Measurements from ENCODE around the gene TAS1R3. TPM values are rescaled to one million over a fixed set of nuclear protein-coding genes. Genes with fewer than 3 reads are reported as not detected.

The TAS1R3 gene
- total and polyA plus RNA-seq, 10 of the 15 experiments (the other 5 are each of a cell fraction or from before 2014, with no cell fraction given), result 0.04 to 0.51 (median 0.08) TPM; not detected in 3

- Histone ChIP-seq H3K79me2 (ENCODE audit: control insufficient read depth, insufficient read depth, low read length) (peaks cover 2% of the 10 kb centered on the region), H3K36me3 (ENCODE audit: control insufficient read depth in 2 of 2, insufficient read depth in 2 of 2, low read length in 1 of 2) (peaks cover 0 to 3% of the 10 kb centered on the region in 2 experiments), H3K9ac (ENCODE audit: control insufficient read depth, insufficient read depth, low read length) (no peak overlapping the region), H3K27ac (ENCODE audit: control insufficient read depth, insufficient read depth) (no peak overlapping the region), H4K20me1 (ENCODE audit: control insufficient read depth, insufficient read depth) (no peaks in the 10 kb centered on the region), H2AFZ (ENCODE audit: control insufficient read depth, low read depth, low read length) (no peak overlapping the region), H3K4me3 (no peak overlapping the region), H3K4me2 (ENCODE audit: control insufficient read depth, insufficient read depth) (0 out of 2 replicates have a peak overlapping the region, but pooled peaks have one; percentile 7), H3K4me1 (ENCODE audit: control insufficient read depth, insufficient read depth, low read length) (peaks cover 6% of the 10 kb centered on the region; the same call in 1 of the 2 replicates), H3K9me3 (replicated peaks; ENCODE audit: control insufficient read depth, insufficient read depth, low read length) (no peaks in the 10 kb centered on the region), H3K27me3 (replicated peaks in 1 of 2; ENCODE audit: control insufficient read depth in 2 of 2, insufficient read depth in 2 of 2, low read length in 1 of 2) (no peaks in the 10 kb centered on the region)
- ATAC-seq, result peak; percentile 80
- DNase-seq (ENCODE audit: low read depth, low spot score), result no peak
- intact Hi-C loops (cut with micrococcal nuclease; ENCODE audit: unreplicated experiment) (no loop called here), in situ Hi-C loops (cut with MboI) (no loop called here)
- no peak for FAIRE-seq
- ChIA-PET CTCF (interaction anchor here (1.4 kb wide), 1 partner anchor 96 kb away, joined by 3 read pairs; no protein-coding TSS in a partner anchor), POLR2A (interaction anchor here (0.5 kb wide), 1 partner anchor 535 kb away, joined by 4 read pairs; no protein-coding TSS in a partner anchor), RAD21 (ENCODE audit: unreplicated experiment) (no interaction called here), SMC1A (ENCODE audit: uncharacterized antibody, unreplicated experiment) (no interaction called here)
- 60% methylated on average over 13 of the region's 15 CpGs for WGBS (ENCODE audit: insufficient coverage, insufficient replicate concordance, low lambda C conversion rate, missing lambda C conversion rate)
- no TSS peak for BruUV-seq (replicated peaks)
- TF ChIP-seq TAF1 (IDR thresholded peaks at IDR 0.05; ENCODE audit: borderline replicate concordance, low read depth, low read length), result no peak
- no peak for TF ChIP-seq CUX1 (IDR thresholded peaks at IDR 0.05; ENCODE audit: insufficient replicate concordance, low read depth, low read length)
- peak; percentile 52; the same call in 1 of the 2 replicates for TF ChIP-seq SMARCA5 (IDR thresholded peaks at IDR 0.05)
- TF ChIP-seq PRDM15 (CRISPR knock-in tag; IDR thresholded peaks at IDR 0.05), result no peak
- peak; percentile 38 for TF ChIP-seq BCL3 (IDR thresholded peaks at IDR 0.05; ENCODE audit: borderline replicate concordance, insufficient read depth, low read depth, low read length, poor library complexity, severe bottlenecking)
- TF ChIP-seq KLF5 (IDR thresholded peaks at IDR 0.05; ENCODE audit: partially characterized antibody), result peak; percentile 80
- peak; percentile 11; the same call in 1 of the 2 replicates for TF ChIP-seq SMC3 (IDR thresholded peaks at IDR 0.05; ENCODE audit: borderline replicate concordance, low read length)
- no peak for TF ChIP-seq POLR2AphosphoS5 (IDR thresholded peaks at IDR 0.05; ENCODE audit: low read length)
- TF ChIP-seq LARP7 (IDR thresholded peaks at IDR 0.05), result no peak; the same call in 1 of the 2 replicates
- TF ChIP-seq POLR2AphosphoS2 (IDR thresholded peaks at IDR 0.05; ENCODE audit: low read depth, low read length), result no peak
- no peak for TF ChIP-seq USF2 (IDR thresholded peaks at IDR 0.05; ENCODE audit: borderline replicate concordance, low read depth, low read length)
These were observed 13.7 kb downstream of the TAS1R3 start for GRCh38 chr1:1344655-1345361.

Measured in GM12878 (cell line).